IMR-90 (cell line): ENCODE data around the gene WDR62.

ENCODE experiments used
- CEBPB ChIP-seq: IDR thresholded peaks from 2 replicates; pipeline ENCODE4 v1.6.1; 2012; ENCODE audit warnings: low read depth, low read length, improper control_type of control experiment
- MAFK ChIP-seq: IDR thresholded peaks from 2 replicates; pipeline ENCODE4 v1.6.1; 2012; ENCODE audit warnings: low read depth, low read length, improper control_type of control experiment
- MAZ ChIP-seq: IDR thresholded peaks from 2 replicates; pipeline ENCODE4 v1.6.1; 2012; ENCODE audit warnings: low read depth, mild to moderate bottlenecking, low read length, improper control_type of control experiment, moderate library complexity, borderline replicate concordance
- MXI1 ChIP-seq: IDR thresholded peaks from 2 replicates; pipeline ENCODE4 v1.6.1; 2012; ENCODE audit warnings: low read depth, mild to moderate bottlenecking, low read length, moderate library complexity, borderline replicate concordance
- POLR2A ChIP-seq: IDR thresholded peaks from 2 replicates; pipeline ENCODE4 v1.6.1; 2012; ENCODE audit warnings: mild to moderate bottlenecking, low read depth, low read length
- SMC3 ChIP-seq: fragments of 150-350 bp; IDR thresholded peaks from 2 replicates; pipeline ENCODE4 v1.6.1; 2016; ENCODE audit warnings: low read depth, mild to moderate bottlenecking, antibody characterized with exemption, low read length, moderate library complexity
- TF ChIP-seq, protein P1 (sequence below): fragments of 150-350 bp; IDR thresholded peaks from 2 replicates; pipeline ENCODE4 v1.6.1; 2017; ENCODE audit warnings: mild to moderate bottlenecking, antibody characterized with exemption, low read length, low read depth
- TF ChIP-seq, protein P2 (sequence below): conservative IDR thresholded peaks from 2 replicates; pipeline ENCODE4 v1.5.1; 2012; ENCODE audit warnings: mild to moderate bottlenecking, low read depth, low read length, improper control_type of control experiment

DNA sequence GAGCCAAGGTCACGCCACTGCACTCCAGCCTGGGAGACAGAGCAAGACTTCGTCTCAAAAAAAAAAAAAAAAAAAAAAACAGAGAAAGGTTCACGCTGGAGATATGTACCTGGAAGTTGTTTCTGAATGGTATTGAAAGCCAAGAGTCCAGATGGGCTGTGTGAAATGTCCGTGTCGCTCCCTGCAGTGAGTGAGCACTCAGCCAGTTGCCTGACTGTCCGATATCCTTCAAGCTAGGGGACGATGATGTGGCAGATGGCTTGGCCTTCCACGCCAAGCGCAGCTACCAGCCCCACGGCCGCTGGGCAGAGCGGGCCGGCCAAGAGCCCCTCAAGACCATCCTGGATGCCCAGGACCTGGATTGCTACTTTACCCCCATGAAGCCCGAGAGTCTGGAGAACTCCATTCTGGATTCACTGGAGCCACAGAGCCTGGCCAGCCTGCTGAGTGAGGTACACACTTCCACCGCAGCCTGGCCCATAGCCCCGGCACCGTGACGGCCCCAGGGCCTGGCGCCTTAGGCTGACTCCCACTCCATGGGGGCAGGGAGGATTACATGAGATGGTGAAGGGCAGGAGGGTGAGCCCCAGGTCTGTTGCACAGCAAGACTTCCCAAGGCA is 44.6 kb downstream of the WDR62 start:
- TF ChIP-seq, protein P1, sequence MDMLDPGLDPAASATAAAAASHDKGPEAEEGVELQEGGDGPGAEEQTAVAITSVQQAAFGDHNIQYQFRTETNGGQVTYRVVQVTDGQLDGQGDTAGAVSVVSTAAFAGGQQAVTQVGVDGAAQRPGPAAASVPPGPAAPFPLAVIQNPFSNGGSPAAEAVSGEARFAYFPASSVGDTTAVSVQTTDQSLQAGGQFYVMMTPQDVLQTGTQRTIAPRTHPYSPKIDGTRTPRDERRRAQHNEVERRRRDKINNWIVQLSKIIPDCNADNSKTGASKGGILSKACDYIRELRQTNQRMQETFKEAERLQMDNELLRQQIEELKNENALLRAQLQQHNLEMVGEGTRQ, result no peak
- TF ChIP-seq POLR2A (no peak), MAFK (no peak), MAZ (no peak), CEBPB (no peak), MXI1 (no peak), SMC3 (no peak)
- TF ChIP-seq, protein P2, sequence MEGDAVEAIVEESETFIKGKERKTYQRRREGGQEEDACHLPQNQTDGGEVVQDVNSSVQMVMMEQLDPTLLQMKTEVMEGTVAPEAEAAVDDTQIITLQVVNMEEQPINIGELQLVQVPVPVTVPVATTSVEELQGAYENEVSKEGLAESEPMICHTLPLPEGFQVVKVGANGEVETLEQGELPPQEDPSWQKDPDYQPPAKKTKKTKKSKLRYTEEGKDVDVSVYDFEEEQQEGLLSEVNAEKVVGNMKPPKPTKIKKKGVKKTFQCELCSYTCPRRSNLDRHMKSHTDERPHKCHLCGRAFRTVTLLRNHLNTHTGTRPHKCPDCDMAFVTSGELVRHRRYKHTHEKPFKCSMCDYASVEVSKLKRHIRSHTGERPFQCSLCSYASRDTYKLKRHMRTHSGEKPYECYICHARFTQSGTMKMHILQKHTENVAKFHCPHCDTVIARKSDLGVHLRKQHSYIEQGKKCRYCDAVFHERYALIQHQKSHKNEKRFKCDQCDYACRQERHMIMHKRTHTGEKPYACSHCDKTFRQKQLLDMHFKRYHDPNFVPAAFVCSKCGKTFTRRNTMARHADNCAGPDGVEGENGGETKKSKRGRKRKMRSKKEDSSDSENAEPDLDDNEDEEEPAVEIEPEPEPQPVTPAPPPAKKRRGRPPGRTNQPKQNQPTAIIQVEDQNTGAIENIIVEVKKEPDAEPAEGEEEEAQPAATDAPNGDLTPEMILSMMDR, result no peak
